HG03520 (cell line): ENCODE data around the gene HSDL1.
"Not testable (repeated sequence)": the region's sequence is repeated elsewhere in the genome, so short reads cannot be mapped to it uniquely, and the experiment has no call there.

Experiments
- ATAC-seq: cut with Tn5 transposase; IDR thresholded peaks from one replicate; pipeline ENCODE4 v1.9.1; 2021; ENCODE audit warnings: mild to moderate bottlenecking, moderate library complexity; ENCODE audit not compliant: unreplicated experiment

The HSDL1 gene

DNA sequence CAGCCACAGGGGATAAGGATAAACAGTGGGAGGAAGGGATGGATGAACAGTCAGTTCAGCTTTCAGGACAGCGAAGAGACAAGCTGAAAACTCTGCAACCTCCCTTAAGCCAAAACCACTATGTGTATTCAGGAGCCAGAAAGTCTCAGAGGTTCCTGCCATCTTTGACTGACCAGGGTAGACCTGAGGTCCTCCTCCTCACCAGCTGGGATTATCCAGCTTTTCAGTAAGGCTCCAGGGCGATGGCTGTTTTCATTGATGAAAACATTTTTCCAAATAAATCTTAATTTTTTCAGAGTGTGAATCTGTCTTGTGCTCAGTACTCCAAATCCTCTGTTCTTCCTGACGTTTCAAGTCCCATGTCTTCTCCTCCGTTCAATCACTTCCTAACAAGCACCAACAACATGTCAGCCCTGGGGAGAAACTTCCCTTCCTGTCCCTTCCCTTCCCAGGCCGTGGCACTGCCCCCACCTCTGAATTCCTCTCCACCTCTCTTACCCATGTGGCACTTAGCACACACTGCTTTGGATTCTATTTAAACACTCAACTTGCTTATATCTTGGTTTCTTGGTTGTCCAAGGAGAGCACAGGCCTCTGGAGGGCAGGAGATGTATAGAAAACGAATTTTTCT is 5.2 kb downstream of the HSDL1 start:
- ATAC-seq: no peak

DNA sequence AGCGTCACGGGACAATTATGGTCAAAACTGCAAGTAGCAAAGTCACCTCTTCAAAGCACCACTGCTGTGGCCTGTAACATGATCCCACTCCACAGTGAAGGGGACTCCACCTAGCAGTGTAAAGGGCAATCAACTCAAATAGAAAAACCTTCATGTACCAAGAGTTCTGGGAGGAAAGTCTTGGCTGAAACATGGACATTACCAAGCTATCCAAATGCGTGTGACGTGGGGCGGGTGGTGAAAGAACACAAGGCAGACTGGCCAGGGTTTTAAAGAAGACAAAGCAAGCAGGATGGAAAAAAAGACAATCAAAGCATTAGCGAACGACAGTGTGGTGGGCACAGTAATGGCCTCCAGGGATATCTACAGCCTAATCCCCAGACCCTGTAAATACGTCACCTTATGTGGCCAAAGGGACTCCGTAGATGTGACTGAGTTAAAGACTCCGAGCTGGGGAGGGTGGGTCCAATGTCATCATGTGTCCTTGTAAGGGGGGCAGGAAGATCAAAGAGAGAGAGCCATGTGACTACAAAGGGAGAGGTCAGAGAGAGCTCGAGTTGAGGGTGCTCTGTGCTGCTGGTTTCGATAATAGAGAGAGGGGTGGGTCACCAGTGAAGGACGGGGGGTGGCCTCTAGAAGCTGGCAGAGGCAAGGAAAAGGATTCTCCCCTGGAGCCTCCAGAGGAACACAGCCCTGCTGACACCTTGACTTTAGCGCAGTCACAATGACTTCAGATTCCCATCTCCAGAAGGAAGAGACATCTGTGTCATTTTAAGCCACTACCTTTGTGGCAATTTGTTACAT is 6.0 kb downstream of the HSDL1 start:
- ATAC-seq: no peak

DNA sequence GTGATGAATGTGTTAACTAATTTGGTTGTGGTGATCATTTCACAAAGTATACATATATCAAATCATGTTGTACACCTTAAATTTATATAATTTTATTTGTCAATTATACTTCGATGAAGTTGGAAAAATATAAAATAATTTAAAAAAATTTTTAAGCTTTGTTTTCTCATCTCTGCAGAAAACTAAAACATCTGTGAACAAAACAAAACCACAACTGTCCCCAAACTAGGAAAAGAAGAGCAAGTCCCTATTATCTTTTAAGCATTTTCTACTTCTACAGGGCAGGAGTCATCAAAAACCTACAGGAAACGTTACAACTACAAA is 6.5 kb downstream of the HSDL1 start:
- no peak for ATAC-seq

DNA sequence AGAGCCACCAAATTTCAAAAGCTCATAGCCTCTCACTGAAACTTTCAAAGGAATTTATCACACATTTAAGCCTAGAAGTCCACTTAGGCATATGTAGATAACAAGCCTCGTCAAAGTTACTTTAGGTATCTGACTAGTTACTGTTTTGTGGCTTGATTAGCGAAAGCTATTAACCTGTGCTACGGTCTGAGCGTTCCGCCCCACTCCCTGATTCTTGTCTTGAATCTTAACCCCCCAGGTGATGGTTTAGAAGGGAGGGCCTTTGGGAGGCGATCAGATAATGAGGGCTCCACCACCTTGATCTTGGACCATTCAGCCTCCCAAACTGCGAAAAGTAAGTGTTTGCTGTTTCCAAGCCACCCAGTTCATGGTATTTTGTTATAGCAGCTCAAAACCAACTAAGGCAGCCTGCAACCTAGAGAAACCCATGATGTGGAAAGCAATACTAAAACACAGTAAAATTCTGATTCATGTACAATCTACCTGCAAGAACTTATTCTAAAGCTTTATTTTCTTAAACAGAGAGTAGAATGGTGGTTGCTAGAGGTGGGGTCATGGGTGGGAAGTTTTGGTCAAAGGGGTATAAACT is 7.1 kb downstream of the HSDL1 start:
- ATAC-seq: no peak

DNA sequence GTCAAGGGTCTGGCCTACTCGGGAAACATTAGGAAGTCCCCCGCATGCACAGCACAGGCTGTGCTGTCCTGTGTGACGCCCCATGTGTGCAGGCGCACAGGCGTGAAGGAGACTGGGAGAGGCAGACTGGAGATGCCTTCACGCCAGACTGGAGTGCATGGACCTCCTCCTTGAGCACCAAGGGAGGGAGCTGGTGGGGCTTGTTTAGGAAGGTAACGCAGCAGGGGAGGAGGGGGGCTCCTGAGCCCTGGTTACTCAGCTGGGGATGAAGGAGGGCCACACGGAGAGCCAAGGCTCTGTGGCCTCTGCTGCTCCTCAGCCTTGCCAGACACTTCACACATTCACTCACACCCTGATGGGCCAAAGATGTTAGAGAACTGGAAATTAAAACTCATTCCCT is 7.7 kb downstream of the HSDL1 start:
- no peak for ATAC-seq

DNA sequence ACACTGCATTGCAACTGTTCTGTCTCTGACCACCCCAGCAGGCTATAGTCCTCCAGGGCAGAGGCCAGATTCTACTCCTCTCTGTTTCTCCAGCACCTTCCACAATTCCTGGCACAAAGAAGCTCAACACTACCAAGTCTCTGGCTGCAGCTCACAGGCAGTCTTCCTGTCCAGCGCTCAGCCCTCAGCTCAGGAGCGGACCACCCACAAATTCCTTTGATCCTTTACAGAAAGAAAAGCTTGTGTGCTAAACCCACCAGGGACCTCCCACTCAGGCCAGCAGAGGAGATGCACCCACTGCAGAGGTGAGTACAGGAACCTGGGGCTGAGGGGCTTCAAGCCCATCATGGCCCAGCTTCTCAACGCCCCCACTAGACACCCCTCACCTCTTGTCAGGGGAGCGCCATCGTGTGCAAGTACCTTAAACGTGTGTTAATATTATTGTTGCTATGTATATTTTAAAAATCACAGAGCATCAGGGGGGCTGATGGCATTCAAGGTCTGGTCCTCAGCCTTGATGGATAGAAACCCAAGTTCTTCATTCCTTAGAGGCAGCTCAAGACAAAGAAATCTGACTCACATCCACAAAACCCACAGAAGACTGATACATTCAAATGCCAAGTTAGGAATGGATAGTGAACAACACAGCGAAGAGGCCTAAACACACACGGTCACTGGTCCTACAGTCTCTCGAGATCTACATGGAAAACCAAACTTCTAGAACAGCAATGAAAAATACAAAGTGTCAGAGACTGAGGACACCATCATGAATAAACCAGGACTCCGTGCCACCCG is 8.4 kb downstream of the HSDL1 start:
- no peak for ATAC-seq

DNA sequence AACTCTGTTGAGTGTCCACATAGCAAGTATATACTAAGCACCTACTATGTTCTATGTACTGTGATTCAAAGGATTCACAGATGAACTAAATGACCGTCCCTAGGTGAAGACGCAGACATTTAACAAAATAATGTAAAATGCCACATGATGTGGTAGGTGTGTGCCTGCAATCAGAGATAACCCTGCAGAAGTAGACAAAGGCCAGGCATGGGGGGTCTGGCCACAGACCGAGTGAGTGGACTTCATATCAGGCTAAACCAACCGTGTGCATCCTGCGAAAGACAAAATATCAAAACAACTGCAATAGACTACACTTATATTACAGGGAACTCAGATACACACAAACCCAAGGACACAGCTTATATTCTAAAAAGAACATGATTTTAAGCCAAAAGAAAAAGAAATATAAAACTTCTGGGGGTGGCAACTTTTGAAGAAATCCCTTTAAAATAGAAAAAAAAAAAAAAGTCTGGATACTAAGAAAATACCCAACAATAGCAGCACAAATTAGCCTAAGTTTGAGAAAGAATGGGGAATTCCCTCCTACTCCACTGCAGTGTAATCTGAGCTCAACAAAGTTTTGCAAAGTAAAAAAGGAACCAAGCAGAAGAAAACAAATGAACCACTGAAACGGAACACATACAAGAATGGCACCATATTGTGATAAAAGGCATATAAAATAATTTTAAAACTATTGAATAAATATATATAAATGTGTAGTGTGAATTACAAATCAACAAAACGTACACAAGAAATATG is 12.3 kb downstream of the HSDL1 start:
- ATAC-seq: no peak

DNA sequence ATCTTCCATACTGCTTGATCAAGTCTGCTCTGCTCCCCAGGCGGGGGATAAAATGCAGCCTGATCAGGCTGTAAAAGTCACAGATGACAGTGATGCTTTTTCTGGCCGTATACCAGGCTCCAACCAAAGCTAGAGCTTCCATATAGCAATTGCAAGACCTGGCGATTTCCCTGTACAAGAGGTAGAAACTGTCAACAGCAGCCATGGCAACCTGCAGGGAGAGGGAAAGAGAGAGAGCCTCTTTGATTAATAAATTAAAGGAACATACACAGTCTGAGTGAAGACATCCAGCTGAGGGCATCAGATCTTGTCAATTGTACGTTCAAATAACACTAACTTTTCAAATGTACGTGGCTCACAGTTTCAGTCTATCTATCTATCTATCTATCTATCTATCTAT is 13.9 kb downstream of the HSDL1 start:
- ATAC-seq: no peak

DNA sequence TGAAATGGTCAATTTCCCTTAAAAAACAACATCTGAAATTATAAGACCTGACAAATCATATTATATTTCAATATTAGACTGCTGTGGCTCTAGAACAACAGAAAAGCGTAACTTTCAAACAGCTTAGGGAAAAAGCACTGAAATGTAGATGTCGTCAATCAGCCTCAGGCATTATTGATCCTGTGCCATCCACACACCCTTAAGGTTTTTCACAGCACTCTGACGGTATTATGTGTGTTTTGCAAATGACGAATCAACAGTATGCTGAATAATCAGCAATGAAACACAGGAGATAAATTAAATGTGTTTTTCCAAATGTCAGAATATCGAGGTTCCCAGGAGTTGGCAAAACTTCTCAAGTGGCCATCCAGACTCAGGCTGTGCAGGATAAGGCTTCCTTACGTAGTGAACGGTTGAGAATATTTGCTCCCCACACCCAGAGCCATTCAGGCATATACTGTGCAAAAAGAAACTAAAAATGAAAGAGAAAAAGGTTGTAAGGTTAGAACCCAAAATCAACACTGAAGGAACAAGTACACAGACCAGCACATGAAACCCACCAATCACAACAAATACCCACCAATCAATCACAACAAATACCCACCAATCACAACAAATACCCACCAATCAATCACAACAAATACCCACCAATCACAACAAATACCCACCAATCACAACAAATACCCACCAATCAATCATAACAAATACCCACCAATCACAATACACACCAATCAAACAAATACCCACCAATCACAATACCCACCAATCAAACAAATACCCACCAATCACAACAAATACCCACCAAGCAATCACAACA is 20.5 kb downstream of the HSDL1 start:
- ATAC-seq: no peak

DNA sequence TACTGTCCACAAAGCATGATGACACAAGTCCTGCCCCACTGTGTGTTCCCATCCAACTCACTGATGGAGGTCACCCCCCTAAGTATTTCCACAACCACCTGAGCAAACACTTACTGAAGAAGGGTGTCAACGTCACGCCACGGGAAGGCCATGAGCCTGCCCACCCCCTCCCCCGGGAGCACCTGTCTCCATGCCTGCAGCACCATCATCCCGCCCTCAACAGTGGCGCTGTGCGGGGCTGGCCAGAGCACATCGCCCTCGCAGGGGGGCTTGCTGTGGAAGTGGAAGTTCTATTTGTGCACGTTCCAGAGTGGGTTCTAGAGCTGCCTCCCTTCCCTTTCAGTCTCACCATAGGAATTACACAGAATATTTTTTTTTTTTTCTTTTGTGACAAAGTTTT is 24.0 kb downstream of the HSDL1 start:
- no peak for ATAC-seq

DNA sequence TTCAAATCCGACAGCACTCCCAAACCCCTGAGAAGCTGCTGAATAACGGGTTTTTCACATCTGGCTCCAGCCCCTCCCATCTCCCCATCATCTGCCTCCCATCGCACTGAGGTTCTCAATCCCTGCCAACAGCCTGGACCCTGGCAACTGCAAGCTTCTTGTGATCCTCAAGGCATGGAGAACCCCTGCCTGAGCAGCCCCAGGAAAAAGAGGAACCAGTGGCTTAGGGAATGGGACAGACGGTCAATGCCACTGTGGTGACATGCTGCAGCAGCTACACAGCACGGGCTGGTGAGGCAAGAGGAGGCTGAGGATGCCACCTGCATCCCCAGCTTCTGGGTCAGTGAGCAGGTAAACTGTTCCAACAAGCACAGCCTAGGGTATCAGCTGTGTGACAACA is 25.0 kb downstream of the HSDL1 start:
- ATAC-seq: no peak

DNA sequence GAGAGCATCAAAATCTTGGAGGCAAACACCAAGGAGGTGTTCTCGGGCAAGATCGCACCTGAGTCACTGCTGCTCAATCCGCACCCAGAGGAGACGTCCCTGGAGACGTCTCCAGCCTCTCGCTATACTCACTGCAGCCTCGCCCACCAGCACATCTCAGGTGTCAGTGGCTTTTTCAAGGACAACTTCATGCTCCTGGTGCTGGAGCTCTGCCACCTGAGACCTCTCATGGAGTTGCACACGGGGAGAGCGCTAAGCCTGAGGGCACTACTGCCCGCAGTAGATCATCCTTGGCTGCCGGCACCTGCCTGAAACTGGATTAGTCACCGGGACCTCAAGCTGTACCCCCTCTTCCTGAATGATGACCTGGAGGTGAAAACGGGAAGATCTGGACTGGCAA is 25.6 kb downstream of the HSDL1 start:
- ATAC-seq: no peak

DNA sequence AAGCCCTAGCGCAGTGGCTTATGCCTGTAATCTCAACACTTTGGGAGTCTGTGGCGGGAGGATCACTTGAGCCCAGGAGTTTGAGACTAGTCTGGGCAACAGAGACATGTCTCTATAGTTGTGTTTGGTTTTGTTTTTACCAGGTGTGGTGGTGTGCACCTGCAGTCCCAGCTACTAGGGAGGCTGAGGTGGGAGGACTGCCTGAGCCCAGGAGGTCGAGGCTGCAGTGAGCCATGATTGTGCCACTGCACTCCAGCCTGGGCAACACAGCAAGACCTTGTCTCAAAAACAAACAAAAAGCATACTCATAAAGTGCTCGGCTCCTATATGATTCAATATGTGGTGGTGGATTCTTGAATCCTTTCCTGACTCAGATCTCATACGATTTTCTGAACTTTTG is 26.7 kb downstream of the HSDL1 start:
- not testable (repeated sequence) for ATAC-seq

DNA sequence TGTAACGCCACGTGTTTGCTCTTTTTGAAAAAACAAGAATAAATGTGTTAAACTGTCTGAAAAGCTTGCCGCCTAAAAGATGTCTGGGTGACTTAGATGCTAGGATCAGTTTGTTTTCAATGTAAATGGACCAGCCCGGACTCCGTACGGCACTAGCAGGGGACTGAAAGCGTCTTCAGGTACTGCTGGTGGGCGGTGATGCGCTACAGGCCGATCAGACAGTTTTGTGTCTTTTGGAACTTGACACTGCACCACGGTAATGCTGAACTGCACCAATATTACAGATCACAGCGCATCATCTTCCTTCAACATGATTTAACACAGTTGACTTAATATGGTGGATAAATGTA is 27.5 kb downstream of the HSDL1 start:
- no peak for ATAC-seq

DNA sequence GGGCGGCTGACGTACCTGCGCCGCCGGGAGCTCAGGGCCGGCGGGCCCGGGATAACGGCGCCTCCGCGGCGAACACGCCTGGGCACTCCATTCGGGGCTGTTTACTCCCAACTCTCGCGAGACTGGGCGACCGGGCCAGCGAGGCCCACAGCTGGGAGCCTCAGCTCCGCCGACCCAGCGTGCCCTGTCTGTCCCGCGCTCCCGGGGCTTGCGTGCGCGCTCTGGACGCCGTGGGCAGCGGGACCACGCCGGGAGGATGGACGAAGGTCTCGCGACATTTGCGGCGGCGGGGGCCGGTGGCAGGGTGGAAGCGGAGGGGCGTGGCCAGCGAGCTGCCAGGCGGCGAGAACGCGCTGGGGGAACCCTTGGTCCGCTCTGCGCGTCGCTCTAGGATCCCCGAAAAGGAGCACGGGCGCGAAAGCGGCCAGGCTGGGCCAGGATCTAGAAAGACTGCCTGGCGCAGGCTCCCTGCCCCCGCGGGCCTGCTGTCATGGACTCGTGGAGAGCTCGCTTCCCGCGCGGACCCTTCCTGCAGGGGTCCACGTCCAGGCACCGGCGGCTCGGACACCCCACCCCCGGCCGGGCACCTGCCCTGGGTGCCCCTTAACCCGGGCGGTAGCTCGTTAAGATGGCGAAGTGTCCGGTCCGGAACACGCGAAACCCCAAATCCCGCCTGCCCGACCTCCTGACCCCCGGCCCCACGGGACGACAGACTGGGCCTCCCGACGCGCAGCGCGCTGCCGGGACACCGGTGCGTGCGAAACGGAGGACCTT is 28.1 kb downstream of the HSDL1 start, which contains the start of gene MBTPS1:
TSS of gene MBTPS1 (minus strand) at position 223 of the 774 bp plus-strand sequence. CDS start 15,159 bp downstream, outside the sequence.
- peak; percentile 93 for ATAC-seq

DNA sequence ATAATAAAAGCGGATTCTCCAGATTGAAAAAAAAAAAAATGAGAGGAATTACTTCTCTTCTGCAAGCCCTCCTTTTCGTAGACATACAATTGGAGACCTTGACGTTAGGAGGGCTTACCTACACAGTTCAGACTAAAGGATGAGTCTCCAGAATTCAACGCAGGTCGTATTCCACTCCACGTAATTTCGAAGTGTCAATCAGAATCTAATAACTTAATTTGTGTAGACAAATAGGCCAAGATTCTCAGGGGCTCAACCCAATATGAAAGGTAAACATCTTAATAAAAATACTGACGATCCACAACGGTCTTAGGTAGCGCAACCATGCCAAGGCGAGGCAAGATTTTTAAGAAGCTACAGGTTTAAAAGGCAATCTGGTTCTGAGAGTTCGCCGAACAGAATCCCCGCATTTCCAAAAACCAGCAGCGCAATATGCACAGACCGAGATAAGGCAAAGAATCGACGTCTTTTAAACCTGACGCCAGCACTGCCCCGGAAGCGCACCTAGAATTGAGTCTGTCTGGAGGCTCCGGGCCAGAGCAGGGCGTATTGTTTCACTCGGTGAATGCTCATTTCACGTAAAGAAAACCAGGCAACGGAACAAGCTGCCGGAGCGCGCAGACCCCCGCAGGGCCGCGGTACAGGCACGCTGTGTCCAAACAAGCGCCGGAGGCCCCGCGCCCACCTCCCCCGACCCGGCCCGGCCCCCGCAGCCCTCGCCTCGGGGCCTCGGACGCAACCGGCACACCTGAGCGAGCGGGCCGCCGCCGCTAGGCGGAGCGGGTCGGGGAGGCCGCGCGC is 28.9 kb downstream of the HSDL1 start:
- ATAC-seq: peak; percentile 33

DNA sequence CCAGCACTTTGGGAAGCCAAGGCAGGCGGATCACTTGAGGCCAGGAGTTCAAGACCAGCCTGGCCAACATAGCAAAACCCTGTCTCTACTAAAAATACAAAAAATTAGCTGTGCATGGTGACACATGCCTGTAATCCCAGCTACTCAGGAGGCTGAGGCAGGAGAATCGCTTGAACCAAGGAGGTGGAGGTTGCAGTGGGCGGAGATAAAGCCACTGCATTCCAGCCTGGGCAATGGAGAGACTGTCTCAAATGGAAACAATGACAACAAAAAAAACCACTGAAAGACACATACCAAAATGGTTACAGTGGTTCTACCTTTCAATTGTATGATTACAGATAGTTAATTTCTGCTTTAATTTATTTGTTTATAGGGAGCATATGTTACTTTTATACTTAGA is 33.0 kb downstream of the HSDL1 start:
- ATAC-seq: not testable (repeated sequence)

DNA sequence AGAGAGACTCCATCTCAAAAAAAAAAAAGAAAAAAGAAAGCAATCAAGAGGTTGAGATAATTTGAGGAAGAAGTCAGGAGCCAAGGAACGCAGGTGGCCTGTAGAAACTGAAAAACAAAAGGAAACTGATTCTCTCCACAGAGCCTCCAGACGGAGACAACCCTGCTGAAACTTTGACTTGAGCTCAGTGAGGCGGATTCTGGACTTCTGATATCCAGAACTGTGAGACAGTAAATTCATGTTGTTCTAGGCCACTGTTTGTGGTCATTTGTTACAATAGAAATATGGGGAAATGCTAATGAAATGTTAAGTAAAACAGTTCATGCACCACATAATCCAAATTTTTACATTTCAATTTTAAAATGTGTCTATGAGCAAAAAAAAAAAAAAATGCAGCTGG is 33.5 kb downstream of the HSDL1 start:
- ATAC-seq: no peak
